ENCODE results near the gene ZNF91.
"Not testable (repeated sequence)": the region's sequence is repeated elsewhere in the genome, so short reads cannot be mapped to it uniquely, and the experiment has no call there.

The ZNF91 gene

GRCh38 chr19:23395041-23395721 is at the start of gene ZNF91:
Gene ZNF91 (minus strand): TSS chr19:23395471. CDS start chr19:23395354, 117 bp downstream.
- DNase-seq: peak; percentile 87 to 92

GRCh38 chr19:23440791-23441190 is 45.5 kb upstream of the ZNF91 start:
- peak; percentile 12 to 19 for DNase-seq

GRCh38 chr19:23440207-23440606 is 44.9 kb upstream of the ZNF91 start:
- peak in 1 of 2 donors; percentile 13 for DNase-seq

- DNase-seq: no peak
Measured at GRCh38 chr19:23439623-23440022, 44.4 kb upstream of the ZNF91 start.

GRCh38 chr19:23437901-23438300 is 42.6 kb upstream of the ZNF91 start:
- no peak for DNase-seq

GRCh38 chr19:23436944-23437343 is 41.7 kb upstream of the ZNF91 start:
- no peak for DNase-seq

GRCh38 chr19:23436318-23436717 is 41.0 kb upstream of the ZNF91 start:
- peak in 1 of 2 donors; percentile 20 for DNase-seq

- no peak for DNase-seq
Measured at GRCh38 chr19:23420824-23421223, 25.6 kb upstream of the ZNF91 start.

- DNase-seq: not testable (repeated sequence)
Measured at GRCh38 chr19:23419261-23419660, 24.0 kb upstream of the ZNF91 start.

- DNase-seq: peak in 1 of 2 donors; percentile 32
Measured at GRCh38 chr19:23415561-23416191, 20.4 kb upstream of the ZNF91 start.

GRCh38 chr19:23415034-23415433 is 19.8 kb upstream of the ZNF91 start:
- peak in 1 of 2 donors; percentile 2 for DNase-seq

- no peak for DNase-seq
Measured at GRCh38 chr19:23410155-23410554, 14.9 kb upstream of the ZNF91 start.

GRCh38 chr19:23409392-23410048 is 14.2 kb upstream of the ZNF91 start:
- no peak for DNase-seq

GRCh38 chr19:23407616-23408133 is 12.4 kb upstream of the ZNF91 start:
- DNase-seq: no peak

- no peak for DNase-seq
Measured at GRCh38 chr19:23406721-23407120, 11.4 kb upstream of the ZNF91 start.

- DNase-seq: no peak
Measured at GRCh38 chr19:23406091-23406490, 10.8 kb upstream of the ZNF91 start.

- DNase-seq: no peak
Measured at GRCh38 chr19:23404676-23405075, 9.4 kb upstream of the ZNF91 start.

- no peak for DNase-seq
Measured at GRCh38 chr19:23403581-23404324, 8.5 kb upstream of the ZNF91 start.

GRCh38 chr19:23403052-23403451 is 7.8 kb upstream of the ZNF91 start:
- no peak for DNase-seq

GRCh38 chr19:23402388-23402787 is 7.1 kb upstream of the ZNF91 start:
- no peak for DNase-seq

GRCh38 chr19:23401086-23401610 is 5.9 kb upstream of the ZNF91 start:
- DNase-seq: no peak

- DNase-seq: no peak
Measured at GRCh38 chr19:23399443-23399842, 4.2 kb upstream of the ZNF91 start.

GRCh38 chr19:23395722-23396117 is 449 bp upstream of the ZNF91 start:
- not testable (repeated sequence) for DNase-seq
